Heart right ventricle (tissue), 16 donors: Measurements from ENCODE around the gene AK3. TPM values are rescaled to one million over a fixed set of nuclear protein-coding genes. Genes with fewer than 3 reads are reported as not detected.
A peak's percentile ranks its signal among the peaks of the same experiment; 100 is the strongest.

Experiments
- ATAC-seq, 8 donors: fragments of 200-7000 bp; cut with Tn5 transposase; one replicate each; pipeline ENCODE4 v1.9.1; 2020; ENCODE audit warnings: mild to moderate bottlenecking in 8 of 8, moderate library complexity in 8 of 8, moderate number of reproducible peaks in 1 of 8
- DNase-seq, 2 donors: peaks; one replicate each; pipeline ENCODE4 v3.0.0-alpha.2; 2020
- H3K27ac ChIP-seq, 10 donors: fragments of 200-600 bp; sonication (generic) in 2 of 10; one replicate each; pipeline versions ENCODE4 v1.5.0 to v1.8.0; 2020 to 2022; ENCODE audit warnings: mild to moderate bottlenecking in 3 of 10
- H3K27me3 ChIP-seq, 7 donors: fragments of 200-600 bp; one replicate each; pipeline ENCODE4 v1.8.0; 2021 to 2022; ENCODE audit warnings: mild to moderate bottlenecking in 2 of 7
- H3K36me3 ChIP-seq, 9 donors: fragments of 200-600 bp; sonication (generic) in 1 of 9; one replicate each; pipeline versions ENCODE4 v1.5.0 to v1.8.0; 2020 to 2022; ENCODE audit warnings: mild to moderate bottlenecking in 2 of 9
- H3K4me1 ChIP-seq, 9 donors: fragments of 200-600 bp; sonication (generic) in 1 of 9; one replicate each; pipeline versions ENCODE4 v1.5.0 to v1.8.0; 2020 to 2022; ENCODE audit warnings: mild to moderate bottlenecking in 4 of 9
- H3K4me3 ChIP-seq, 10 donors: fragments of 200-600 bp; sonication (generic) in 2 of 10; one replicate each; pipeline versions ENCODE4 v1.5.0 to v1.8.0; 2020 to 2022; ENCODE audit warnings: mild to moderate bottlenecking in 7 of 10, moderate library complexity in 2 of 10
- H3K9me3 ChIP-seq, 11 donors: fragments of 200-600 bp in 10 of 11; sonication (generic) in 2 of 11; one replicate each; pipeline versions ENCODE4 v1.5.0 to v1.8.0; 2013 to 2022; ENCODE audit warnings: mild to moderate bottlenecking in 2 of 11, control low read depth in 1 of 11, moderate library complexity in 1 of 11
- whole genome bisulfite sequencing, 2 donors: extraction: QIAGEN DNeasy Blood & Tissue Kit; methylation state at CpG; one replicate each; pipeline ENCODE4 v1.1.7; 2013; ENCODE audit warnings: inconsistent platforms in 1 of 2; 5-methylcytosine and 5-hydroxymethylcytosine counted together
- intact Hi-C, 10 donors: fragments of 100-400 bp; cut with DNase I; formaldehyde crosslinking; loops; one replicate each; pipeline versions ENCODE4 v1.11.1 to v1.14.2; 2022
- polyA plus RNA-seq, 2 donors: library from polyadenylated mRNA; stranded (reverse); fragments of 200-250 nt; gene quantifications; one replicate each; pipeline ENCODE4 v1.2.3, GENCODE V29; 2013
- total RNA-seq, 10 donors: library from RNA; stranded (reverse); fragmentation: NEBNext Ultra II Directional in 3 of 10; extraction: Animal tissue kit (Norgen Biotek cat#: 25700) in 3 of 10; gene quantifications; one replicate each; pipeline versions ENCODE4 v1.2.1 to v1.2.4, GENCODE V29; 2021 to 2023
- TF ChIP-seq, protein P1 (sequence below), 9 donors: fragments of 200-600 bp; sonication (generic) in 2 of 9; IDR thresholded peaks; one replicate each; pipeline versions ENCODE4 v1.5.0 to v1.8.0; 2021 to 2022; ENCODE audit warnings: antibody characterized with exemption in 9 of 9, mild to moderate bottlenecking in 5 of 9, moderate library complexity in 1 of 9
- donor health status: Arrhythmogenic right ventricular cardiomyopathy.
- donor health status: ischemic (EF 13 %, LVEDD 7.1; RV severe dilation, severe dysfunction).
- donor health status: healthy with polysubstance abuse.
- donor health status: DM: no; HTN: yes; CAD: no.
- donor health status: DM: no; HTN: no; CAD: no.
- donor health status: ischemic (EF 25% LVEDD 6.9; RV normal size, moderate dysfunction).
- donor health status: ischemic (EF 25% LVEDD 5.7; RV mildly dilated, moderate dysfunction).
- donor health status: healthy.
- donor health status: DM: yes; HTN: yes; CAD: no.
- donor health status: Ischemic cardiomyopathy.
- donor health status: ischemic (EF 35%, LVEDD 5.7; RV mildly dilated, moderate dysfunction).
- donor health status: nonischemic (EF 11% LVEDD 7.7; RV severe dilation, severe dysfunction).
- donor health status: DM: yes; HTN: yes; CAD: no.
- donor health status: PGD.
- donor health status: ischemic (EF 29% LVEDD 5.4; RV normal size, mild dysfunction).
- donor health status: nonischemic (EF 23%, LVEDD 6.1; RV moderate dilation, normal function).

AK3 gene
- total and polyA plus RNA-seq, 12 donors: 32.9 to 217 (median 138) TPM

GRCh38 chr9:4725706-4726442 lies 15.1 kb downstream of the AK3 start:
- H3K4me3 ChIP-seq: no peak overlapping the region
- ATAC-seq (no peak), DNase-seq (no peak)
- intact Hi-C loops: no loop called here
- H3K4me1 ChIP-seq: peaks cover 0 to 11% (median 0%) of the 10 kb centered on the region in 9 donors
- no peaks in the 10 kb centered on the region for H3K9me3 ChIP-seq
- H3K36me3 ChIP-seq: peaks cover 0 to 41% (median 11%) of the 10 kb centered on the region in 9 donors
- H3K27me3 ChIP-seq: no peaks in the 10 kb centered on the region
- 91 to 92% methylated on average over 7 of the region's 7 CpGs for WGBS, 2 donors
- TF ChIP-seq, protein P1, sequence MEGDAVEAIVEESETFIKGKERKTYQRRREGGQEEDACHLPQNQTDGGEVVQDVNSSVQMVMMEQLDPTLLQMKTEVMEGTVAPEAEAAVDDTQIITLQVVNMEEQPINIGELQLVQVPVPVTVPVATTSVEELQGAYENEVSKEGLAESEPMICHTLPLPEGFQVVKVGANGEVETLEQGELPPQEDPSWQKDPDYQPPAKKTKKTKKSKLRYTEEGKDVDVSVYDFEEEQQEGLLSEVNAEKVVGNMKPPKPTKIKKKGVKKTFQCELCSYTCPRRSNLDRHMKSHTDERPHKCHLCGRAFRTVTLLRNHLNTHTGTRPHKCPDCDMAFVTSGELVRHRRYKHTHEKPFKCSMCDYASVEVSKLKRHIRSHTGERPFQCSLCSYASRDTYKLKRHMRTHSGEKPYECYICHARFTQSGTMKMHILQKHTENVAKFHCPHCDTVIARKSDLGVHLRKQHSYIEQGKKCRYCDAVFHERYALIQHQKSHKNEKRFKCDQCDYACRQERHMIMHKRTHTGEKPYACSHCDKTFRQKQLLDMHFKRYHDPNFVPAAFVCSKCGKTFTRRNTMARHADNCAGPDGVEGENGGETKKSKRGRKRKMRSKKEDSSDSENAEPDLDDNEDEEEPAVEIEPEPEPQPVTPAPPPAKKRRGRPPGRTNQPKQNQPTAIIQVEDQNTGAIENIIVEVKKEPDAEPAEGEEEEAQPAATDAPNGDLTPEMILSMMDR (IDR thresholded peaks at IDR 0.05): no peak
- H3K27ac ChIP-seq: no peak overlapping the region

- H3K4me3 ChIP-seq: no peak overlapping the region
- H3K36me3 ChIP-seq: peaks cover 0 to 83% (median 36%) of the 10 kb centered on the region in 9 donors
- TF ChIP-seq, protein P1 (IDR thresholded peaks at IDR 0.05): no peak
- peaks cover 0 to 7% (median 0%) of the 10 kb centered on the region in 9 donors for H3K4me1 ChIP-seq
- H3K9me3 ChIP-seq: no peaks in the 10 kb centered on the region
- no peak for DNase-seq
- intact Hi-C loops: no loop called here
- no peaks in the 10 kb centered on the region for H3K27me3 ChIP-seq
- 78 to 98% methylated on average over 4 of the region's 4 CpGs for WGBS, 2 donors
- no peak overlapping the region for H3K27ac ChIP-seq
- ATAC-seq: no peak
These were observed 19.3 kb downstream of the AK3 start for GRCh38 chr9:4721736-4722135.

DNA sequence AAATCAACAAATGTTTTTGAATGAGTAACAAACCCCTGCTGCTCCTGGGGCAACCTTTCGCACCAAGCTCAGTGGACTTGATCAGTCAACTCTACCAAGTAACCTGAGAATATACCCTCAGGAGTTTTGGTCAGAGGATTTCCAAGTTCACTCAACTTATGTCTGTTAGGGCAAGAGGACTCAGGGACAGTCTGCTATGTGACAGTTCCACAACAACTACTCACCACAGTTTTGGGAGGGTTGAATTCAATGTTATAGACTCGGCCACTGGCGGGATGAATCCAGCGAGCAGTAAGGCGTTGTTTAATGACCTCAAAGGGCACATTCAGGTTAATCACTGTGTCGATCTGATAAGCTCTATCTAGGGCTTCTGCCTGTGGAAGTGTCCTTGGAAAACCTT lies 22.1 kb downstream of the AK3 start:
- H3K4me1 ChIP-seq: peaks cover 0 to 7% (median 0%) of the 10 kb centered on the region in 9 donors
- intact Hi-C loops: no loop called here
- WGBS, 2 donors: 95% methylated on average over 6 of the region's 6 CpGs
- peaks cover 0 to 95% (median 46%) of the 10 kb centered on the region in 9 donors for H3K36me3 ChIP-seq
- TF ChIP-seq, protein P1 (IDR thresholded peaks at IDR 0.05): no peak
- ATAC-seq (no peak), DNase-seq (no peak)
- no peaks in the 10 kb centered on the region for H3K27me3 ChIP-seq
- H3K9me3 ChIP-seq: no peaks in the 10 kb centered on the region
- H3K4me3 ChIP-seq: no peak overlapping the region
- H3K27ac ChIP-seq: no peak overlapping the region

DNA sequence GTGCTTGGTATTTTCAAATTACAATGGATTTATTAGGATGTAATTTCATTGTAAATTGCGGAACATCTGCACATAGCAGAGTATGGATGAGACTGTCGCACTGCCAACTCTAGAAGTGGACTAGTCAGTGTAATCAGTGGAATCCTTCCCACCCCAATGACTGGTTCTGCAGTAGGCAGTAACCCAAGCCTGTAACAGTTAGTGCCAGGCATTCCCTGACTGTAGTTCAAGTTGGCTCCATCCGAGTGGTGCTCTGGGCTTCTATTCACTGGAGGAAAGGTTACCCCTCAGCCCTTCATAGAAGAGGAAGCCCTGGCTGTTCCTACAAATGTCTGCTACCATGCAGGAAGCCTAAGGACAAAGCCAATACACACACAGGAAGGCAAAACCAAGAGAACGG lies 23.2 kb downstream of the AK3 start:
- peaks cover 0 to 100% (median 55%) of the 10 kb centered on the region in 9 donors for H3K36me3 ChIP-seq
- TF ChIP-seq, protein P1 (IDR thresholded peaks at IDR 0.05): no peak
- peaks cover 0 to 7% (median 0%) of the 10 kb centered on the region in 9 donors for H3K4me1 ChIP-seq
- DNase-seq (no peak), ATAC-seq (peak in 4 of 8 donors; percentile 52 to 92 (median 86))
- WGBS, 2 donors: 83 to 85% methylated on average over 4 of the region's 4 CpGs
- no peak overlapping the region for H3K27ac ChIP-seq
- H3K27me3 ChIP-seq: no peaks in the 10 kb centered on the region
- no peaks in the 10 kb centered on the region for H3K9me3 ChIP-seq
- no peak overlapping the region for H3K4me3 ChIP-seq
- intact Hi-C loops: no loop called here
